Activated T-helper 1 cell treated with anti-CD3 and anti-CD28 coated beads, Interleukin-12 subunit alpha, Interleukin-12 subunit beta, Interleukin-2, Interleukin-4 antibody, amounts not matched to agents 30 ng/mL and 10 ng/mL and 1 ng/mL, durations not matched to agents 14 hours and 24 hours and 36 hours (primary cell): ENCODE data around the gene ZNF782. TPM values are rescaled to one million over a fixed set of nuclear protein-coding genes. Genes with fewer than 3 reads are reported as not detected.
"Not testable (repeated sequence)": the region's sequence is repeated elsewhere in the genome, so short reads cannot be mapped to it uniquely, and the experiment has no call there.

ENCODE experiments used
- DNase-seq: peaks from one replicate; pipeline ENCODE4 v3.0.0; 2021; ENCODE audit warnings: low spot score
- H3K27ac Mint-ChIP-seq: one replicate; pipeline ENCODE4 v1.8.0; 2021; ENCODE audit warnings: mild to moderate bottlenecking, mixed read lengths
- H3K27me3 Mint-ChIP-seq: one replicate; pipeline ENCODE4 v1.8.0; 2022; ENCODE audit warnings: mild to moderate bottlenecking, moderate library complexity, mixed read lengths; ENCODE audit not compliant: insufficient read depth
- H3K36me3 Mint-ChIP-seq: one replicate; pipeline ENCODE4 v1.8.0; 2021; ENCODE audit warnings: low read depth, mixed read lengths
- H3K4me1 Mint-ChIP-seq: one replicate; pipeline ENCODE4 v1.8.0; 2021; ENCODE audit warnings: low read depth, mixed read lengths
- H3K4me3 Mint-ChIP-seq: one replicate; pipeline ENCODE4 v1.8.0; 2021; ENCODE audit warnings: mild to moderate bottlenecking, moderate library complexity, mixed read lengths
- H3K9me3 Mint-ChIP-seq: one replicate; pipeline ENCODE4 v1.8.0; 2021; ENCODE audit warnings: mixed read lengths
- intact Hi-C: fragments of 100-400 bp; cut with micrococcal nuclease; formaldehyde crosslinking; loops from one replicate; pipeline ENCODE4 v1.15.1; 2024
- total RNA-seq: library from RNA; stranded (reverse); gene quantifications from 2 replicates; pipeline ENCODE4 v1.2.3, GENCODE V29; 2022

ZNF782 gene
- total RNA-seq, 1 donor from 2014 or later: 3.8 TPM

- H3K27ac Mint-ChIP-seq: no peak overlapping the region
- H3K4me3 Mint-ChIP-seq: no peak overlapping the region
- peaks cover 3% of the 10 kb centered on the region for H3K4me1 Mint-ChIP-seq
- H3K27me3 Mint-ChIP-seq: peaks cover 6% of the 10 kb centered on the region
- no peak for DNase-seq
- intact Hi-C loops: no loop called here
- no peaks in the 10 kb centered on the region for H3K36me3 Mint-ChIP-seq
- peaks cover 5% of the 10 kb centered on the region for H3K9me3 Mint-ChIP-seq
Measured at GRCh38 chr9:96868709-96869108, 14.4 kb upstream of the ZNF782 start.

- H3K9me3 Mint-ChIP-seq: peaks cover 5% of the 10 kb centered on the region
- intact Hi-C loops: no loop called here
Measured at GRCh38 chr9:96867079-96867804, 12.9 kb upstream of the ZNF782 start.

GRCh38 chr9:96865240-96865639 is 10.9 kb upstream of the ZNF782 start:
- intact Hi-C loops, H3K9me3 Mint-ChIP-seq, H3K27me3 Mint-ChIP-seq, DNase-seq, H3K4me1 Mint-ChIP-seq, H3K27ac Mint-ChIP-seq, H3K36me3 Mint-ChIP-seq, H3K4me3 Mint-ChIP-seq: not testable (repeated sequence)

More at GRCh38 chr9:96867079-96867804, 12.9 kb upstream of the ZNF782 start:
- Mint-ChIP-seq H3K4me3 (no peak overlapping the region), H3K27ac (no peak overlapping the region), H3K4me1 (no peaks in the 10 kb centered on the region), H3K36me3 (no peaks in the 10 kb centered on the region), H3K27me3 (peaks cover 4% of the 10 kb centered on the region)
- DNase-seq: no peak

GRCh38 chr9:96859461-96860198 is 5.3 kb upstream of the ZNF782 start:
- H3K4me1 Mint-ChIP-seq: peaks cover 18% of the 10 kb centered on the region
- peaks cover 18% of the 10 kb centered on the region for H3K27me3 Mint-ChIP-seq
- H3K4me3 Mint-ChIP-seq: no peak overlapping the region
- no peak overlapping the region for H3K27ac Mint-ChIP-seq
- no peaks in the 10 kb centered on the region for H3K9me3 Mint-ChIP-seq
- H3K36me3 Mint-ChIP-seq: no peaks in the 10 kb centered on the region
- intact Hi-C loops: loop anchor here (5.0 kb wide), 3 partner anchors 153 to 363 kb away; no protein-coding TSS in a partner anchor
- no peak for DNase-seq

- H3K9me3 Mint-ChIP-seq: no peaks in the 10 kb centered on the region
- no peak overlapping the region for H3K4me3 Mint-ChIP-seq
- peak overlapping the region; percentile 61 for H3K27ac Mint-ChIP-seq
- peaks cover 3% of the 10 kb centered on the region for H3K36me3 Mint-ChIP-seq
- H3K4me1 Mint-ChIP-seq: peaks cover 23% of the 10 kb centered on the region
- no peak for DNase-seq
- peaks cover 21% of the 10 kb centered on the region for H3K27me3 Mint-ChIP-seq
- intact Hi-C loops: loop anchor here (5.0 kb wide), 3 partner anchors 154 to 364 kb away; no protein-coding TSS in a partner anchor
Measured at GRCh38 chr9:96858670-96859069, 4.4 kb upstream of the ZNF782 start.

GRCh38 chr9:96858018-96858573 is 3.8 kb upstream of the ZNF782 start:
- no peak overlapping the region for H3K4me3 Mint-ChIP-seq
- peaks cover 3% of the 10 kb centered on the region for H3K36me3 Mint-ChIP-seq
- H3K27ac Mint-ChIP-seq: no peak overlapping the region

GRCh38 chr9:96856363-96857286 is 2.3 kb upstream of the ZNF782 start:
- no peak overlapping the region for H3K27ac Mint-ChIP-seq
- peaks cover 21% of the 10 kb centered on the region for H3K27me3 Mint-ChIP-seq
- H3K9me3 Mint-ChIP-seq: no peaks in the 10 kb centered on the region
- peak; percentile 50 for DNase-seq
- peaks cover 11% of the 10 kb centered on the region for H3K36me3 Mint-ChIP-seq
- no peak overlapping the region for H3K4me3 Mint-ChIP-seq
- intact Hi-C loops: loop anchor here (1.0 to 5.0 kb wide), 12 partner anchors 19 to 758 kb away; partner anchors contain the start of gene CTSV
- peaks cover 42% of the 10 kb centered on the region for H3K4me1 Mint-ChIP-seq

More at GRCh38 chr9:96858018-96858573, 3.8 kb upstream of the ZNF782 start:
- Mint-ChIP-seq H3K27me3 (peaks cover 21% of the 10 kb centered on the region), H3K4me1 (peaks cover 29% of the 10 kb centered on the region), H3K9me3 (no peaks in the 10 kb centered on the region)
- DNase-seq: no peak
- intact Hi-C loops: loop anchor here (5.0 kb wide), 3 partner anchors 154 to 364 kb away; no protein-coding TSS in a partner anchor

GRCh38 chr9:96854651-96855273 is 448 bp upstream of the ZNF782 start:
- intact Hi-C loops: loop anchor here (1.0 to 5.0 kb wide), 8 partner anchors 76 to 779 kb away; partner anchors contain the start of genes NCBP1, PRXL2C, TSTD2 and ZNF367
- Mint-ChIP-seq H3K9me3 (peaks cover 4% of the 10 kb centered on the region), H3K27me3 (peaks cover 21% of the 10 kb centered on the region), H3K27ac (peak overlapping the region; percentile 99), H3K4me3 (peak overlapping the region; percentile 100), H3K36me3 (peaks cover 12% of the 10 kb centered on the region), H3K4me1 (peaks cover 43% of the 10 kb centered on the region)
- DNase-seq: no peak

- H3K36me3 Mint-ChIP-seq: peaks cover 18% of the 10 kb centered on the region
- peak overlapping the region; percentile 100 for H3K4me3 Mint-ChIP-seq
- intact Hi-C loops: loop anchor here (5.0 kb wide), 1 partner anchor 410 kb away; no protein-coding TSS in a partner anchor
- DNase-seq: no peak
- peaks cover 21% of the 10 kb centered on the region for H3K27me3 Mint-ChIP-seq
- H3K9me3 Mint-ChIP-seq: peaks cover 18% of the 10 kb centered on the region
- H3K4me1 Mint-ChIP-seq: peaks cover 37% of the 10 kb centered on the region
- no peak overlapping the region for H3K27ac Mint-ChIP-seq
Measured at GRCh38 chr9:96852676-96853075, 1.6 kb downstream of the ZNF782 start.

- peaks cover 12% of the 10 kb centered on the region for H3K4me1 Mint-ChIP-seq
- H3K9me3 Mint-ChIP-seq: peaks cover 85% of the 10 kb centered on the region
- H3K27me3 Mint-ChIP-seq: no peaks in the 10 kb centered on the region
- H3K27ac Mint-ChIP-seq: no peak overlapping the region
- intact Hi-C loops: no loop called here
- no peak overlapping the region for H3K4me3 Mint-ChIP-seq
- peaks cover 61% of the 10 kb centered on the region for H3K36me3 Mint-ChIP-seq
- no peak for DNase-seq
Measured at GRCh38 chr9:96844040-96844439, 10.3 kb downstream of the ZNF782 start.

GRCh38 chr9:96818533-96818932 is 35.8 kb downstream of the ZNF782 start:
- Mint-ChIP-seq H3K27ac (no peak overlapping the region), H3K27me3 (no peaks in the 10 kb centered on the region), H3K9me3 (peaks cover 76% of the 10 kb centered on the region), H3K4me1 (no peaks in the 10 kb centered on the region), H3K36me3 (peaks cover 39% of the 10 kb centered on the region), H3K4me3 (no peak overlapping the region)
- DNase-seq: no peak
- intact Hi-C loops: no loop called here

GRCh38 chr9:96817973-96818372 is 36.3 kb downstream of the ZNF782 start:
- peaks cover 39% of the 10 kb centered on the region for H3K36me3 Mint-ChIP-seq
- H3K9me3 Mint-ChIP-seq: peaks cover 78% of the 10 kb centered on the region
- H3K27me3 Mint-ChIP-seq: no peaks in the 10 kb centered on the region
- intact Hi-C loops: no loop called here
- H3K27ac Mint-ChIP-seq: no peak overlapping the region
- H3K4me1 Mint-ChIP-seq: no peaks in the 10 kb centered on the region
- no peak overlapping the region for H3K4me3 Mint-ChIP-seq
- DNase-seq: no peak
